Osteoblast (primary cell): ENCODE data around the gene PLA1A. TPM values are rescaled to one million over a fixed set of nuclear protein-coding genes. Genes with fewer than 3 reads are reported as not detected.

Experiments used
- DNase-seq: peaks from one replicate; pipeline ENCODE4 v3.0.0; 2011; ENCODE audit warnings: low spot score, mixed read lengths; ENCODE audit not compliant: insufficient read length; ENCODE audit errors: missing footprints
- H2AFZ ChIP-seq: 2 replicates; pipeline ENCODE4 v1.6.0; 2011; ENCODE audit warnings: mild to moderate bottlenecking, low read length
- H3K27ac ChIP-seq: 2 replicates; pipeline ENCODE4 v1.5.1; 2011; ENCODE audit warnings: mild to moderate bottlenecking, low read depth, low read length, moderate library complexity
- H3K27me3 ChIP-seq: 2 replicates; pipeline ENCODE4 v1.6.0; 2012; ENCODE audit warnings: mild to moderate bottlenecking, control low read depth, inconsistent platforms, low read length, moderate library complexity; ENCODE audit not compliant: insufficient read depth
- H3K36me3 ChIP-seq: 2 replicates; pipeline ENCODE4 v1.5.1; 2011; ENCODE audit warnings: mild to moderate bottlenecking, low read length, control low read depth, moderate library complexity; ENCODE audit not compliant: insufficient read depth
- H3K4me1 ChIP-seq: 2 replicates; pipeline ENCODE4 v1.5.1; 2011; ENCODE audit warnings: mild to moderate bottlenecking, low read length, control low read depth, moderate library complexity; ENCODE audit not compliant: insufficient read depth
- H3K4me2 ChIP-seq: 2 replicates; pipeline ENCODE4 v1.6.0; 2011; ENCODE audit warnings: mild to moderate bottlenecking, low read length; ENCODE audit not compliant: insufficient read depth
- H3K4me3 ChIP-seq: fragments of 200-600 bp; sonication (generic); 3 replicates; pipeline ENCODE4 v1.5.1; 2012; ENCODE audit warnings: mild to moderate bottlenecking, low read length, inconsistent platforms; ENCODE audit not compliant: insufficient read depth
- H3K79me2 ChIP-seq: 2 replicates; pipeline ENCODE4 v1.6.0; 2012; ENCODE audit warnings: mild to moderate bottlenecking, low read length, control low read depth, inconsistent platforms; ENCODE audit not compliant: insufficient read depth
- H3K9me3 ChIP-seq: 2 replicates; pipeline ENCODE4 v1.5.1; 2011; ENCODE audit warnings: low read depth, low read length, control low read depth
- H4K20me1 ChIP-seq: 2 replicates; pipeline ENCODE4 v1.6.0; 2012; ENCODE audit warnings: mild to moderate bottlenecking, low read length, control low read depth; ENCODE audit not compliant: insufficient read depth
- CTCF ChIP-seq: IDR thresholded peaks from 2 replicates; pipeline ENCODE4 v1.5.1; 2011; ENCODE audit warnings: mild to moderate bottlenecking, low read depth, low read length, moderate library complexity; ENCODE audit errors: extremely low read depth
- total RNA-seq: library from RNA; depleted of rRNA; stranded (reverse); fragments of >200 nt; gene quantifications from 2 replicates; pipeline ENCODE4 v1.2.3, GENCODE V29; 2012

The PLA1A gene
- total RNA-seq, 1 donor, result 0.36 TPM

GRCh38 chr3:119555929-119556328, 41.8 kb upstream of the PLA1A start:
- Histone ChIP-seq H3K36me3 (no peaks in the 10 kb centered on the region), H3K4me3 (no peak overlapping the region), H3K27ac (no peak overlapping the region), H4K20me1 (no peaks in the 10 kb centered on the region), H3K4me2 (no peak overlapping the region), H3K4me1 (no peaks in the 10 kb centered on the region), H3K9me3 (no peaks in the 10 kb centered on the region), H2AFZ (no peak overlapping the region), H3K27me3 (peaks cover 6% of the 10 kb centered on the region), H3K79me2 (no peaks in the 10 kb centered on the region)
- TF ChIP-seq CTCF, result no peak
- DNase-seq, result no peak

- no peak overlapping the region for H2AFZ ChIP-seq
These were observed 40.4 kb upstream of the PLA1A start for GRCh38 chr3:119557192-119557876.

GRCh38 chr3:119557877-119558269, 39.8 kb upstream of the PLA1A start:
- DNase-seq, result peak; percentile 0
- Histone ChIP-seq H3K4me3 (no peak overlapping the region), H4K20me1 (no peaks in the 10 kb centered on the region), H3K9me3 (no peaks in the 10 kb centered on the region), H3K79me2 (no peaks in the 10 kb centered on the region), H3K27ac (no peak overlapping the region), H2AFZ (no peak overlapping the region), H3K27me3 (peaks cover 6% of the 10 kb centered on the region), H3K36me3 (no peaks in the 10 kb centered on the region), H3K4me2 (no peak overlapping the region), H3K4me1 (no peaks in the 10 kb centered on the region)
- TF ChIP-seq CTCF, result no peak

More at GRCh38 chr3:119557192-119557876, 40.4 kb upstream of the PLA1A start:
- Histone ChIP-seq H3K4me1 (no peaks in the 10 kb centered on the region), H3K36me3 (no peaks in the 10 kb centered on the region), H3K9me3 (no peaks in the 10 kb centered on the region), H3K27ac (no peak overlapping the region), H4K20me1 (no peaks in the 10 kb centered on the region), H3K4me3 (no peak overlapping the region), H3K4me2 (no peak overlapping the region), H3K27me3 (peaks cover 6% of the 10 kb centered on the region), H3K79me2 (no peaks in the 10 kb centered on the region)
- no peak for DNase-seq
- no peak for TF ChIP-seq CTCF

- H3K9me3 ChIP-seq, result no peaks in the 10 kb centered on the region
- no peak overlapping the region for H3K27ac ChIP-seq
- no peaks in the 10 kb centered on the region for H3K79me2 ChIP-seq
- no peak for TF ChIP-seq CTCF
- H3K4me3 ChIP-seq, result no peak overlapping the region
- DNase-seq, result no peak
- peak overlapping the region; percentile 80 for H2AFZ ChIP-seq
- H3K4me2 ChIP-seq, result no peak overlapping the region
- no peaks in the 10 kb centered on the region for H4K20me1 ChIP-seq
- H3K27me3 ChIP-seq, result peaks cover 6% of the 10 kb centered on the region
- no peaks in the 10 kb centered on the region for H3K36me3 ChIP-seq
- H3K4me1 ChIP-seq, result no peaks in the 10 kb centered on the region
These were observed 38.9 kb upstream of the PLA1A start for GRCh38 chr3:119558626-119559317.
